Lung microvascular endothelial cell (primary cell): ENCODE measurements around the gene RBM34. TPM values are rescaled to one million over a fixed set of nuclear protein-coding genes. Genes with fewer than 3 reads are reported as not detected.
"Not testable (repeated sequence)": the region's sequence is repeated elsewhere in the genome, so short reads cannot be mapped to it uniquely, and the experiment has no call there.

Experiments
- DNase-seq, 2 donors: peaks; one replicate each; pipeline versions ENCODE4 v3.0.0 to v3.0.0-alpha.2; 2010; ENCODE audit warnings: low read depth in 2 of 2
- total RNA-seq: library from RNA; depleted of rRNA; stranded (reverse); fragments of >200 nt; gene quantifications from 2 replicates; pipeline ENCODE4 v1.2.1, GENCODE V29; 2014

RBM34 gene
- total RNA-seq, 1 donor from 2014 or later, result 45.0 TPM

DNA sequence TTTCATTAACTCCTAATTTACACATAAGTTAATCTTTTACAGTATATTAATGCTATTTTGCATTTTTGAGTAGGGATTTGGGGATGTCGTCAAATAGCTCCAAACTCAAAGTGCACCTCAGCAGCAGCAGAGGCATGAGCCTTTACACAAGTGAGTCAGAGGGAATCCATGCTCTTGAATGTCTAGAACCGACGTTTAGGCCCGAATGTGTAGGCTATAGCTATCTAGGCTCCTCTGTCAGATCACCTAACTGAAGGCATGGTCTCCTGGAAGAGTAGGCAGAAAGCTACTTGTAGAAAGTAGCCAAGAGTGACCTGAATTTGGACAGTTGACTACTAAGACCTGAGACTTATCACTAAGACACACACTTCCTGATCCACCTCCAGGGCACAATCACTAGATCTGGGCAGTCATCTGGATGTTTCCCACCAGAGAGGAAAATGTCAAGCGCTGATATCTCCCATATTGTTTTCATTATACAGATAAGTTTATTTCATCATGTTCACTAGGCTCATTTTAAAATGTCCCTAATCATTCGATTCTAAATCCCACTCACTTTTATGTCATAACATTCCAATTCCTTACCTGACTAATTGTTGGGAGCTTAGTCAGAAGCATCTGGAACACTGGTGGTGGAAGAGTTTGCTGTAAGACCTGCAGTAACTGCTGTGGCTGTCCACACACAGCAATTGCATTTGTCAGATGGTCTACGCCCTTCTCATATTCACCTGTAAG is 47.7 kb downstream of the RBM34 start:
- no peak for DNase-seq

DNA sequence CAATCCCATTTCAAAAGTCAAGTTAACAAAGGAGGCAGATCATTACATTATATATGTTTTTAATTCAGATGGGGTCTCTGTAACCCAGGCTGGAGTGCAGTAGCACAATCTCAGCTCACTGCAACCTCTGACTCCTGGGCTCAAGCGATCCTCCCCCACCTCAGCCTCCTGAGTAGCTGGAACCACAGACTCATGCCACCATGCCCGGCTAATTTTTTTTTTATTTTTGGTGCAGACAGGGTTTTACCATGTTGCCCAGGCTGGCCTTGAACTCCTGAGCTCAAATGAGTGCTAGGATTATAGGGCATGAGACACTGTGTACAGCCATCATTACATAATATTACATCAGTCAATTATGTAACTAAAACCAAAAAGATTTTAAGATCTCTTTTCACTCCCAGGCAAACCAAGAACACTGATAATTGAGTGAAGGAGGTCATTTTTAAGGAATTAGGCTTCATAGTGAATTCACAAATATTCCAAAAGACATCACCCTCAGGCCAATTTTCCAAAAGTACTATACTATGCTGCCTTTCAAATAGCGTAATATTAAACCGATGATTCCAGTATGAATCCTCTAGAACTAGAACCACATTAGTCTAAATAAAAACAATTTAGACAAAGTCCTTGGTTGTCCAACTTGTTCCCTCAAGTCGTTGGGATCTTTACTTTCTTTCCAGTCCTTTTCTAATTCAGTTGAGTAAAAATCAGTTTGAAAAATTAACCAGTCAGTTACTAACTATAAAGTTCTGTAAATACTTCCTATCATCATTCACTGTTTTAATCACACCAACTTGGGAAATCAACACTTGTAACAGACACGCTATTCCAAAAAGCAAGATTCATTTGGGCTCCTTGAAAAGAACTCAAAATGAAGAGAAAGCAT is 48.5 kb downstream of the RBM34 start:
- DNase-seq, result no peak

DNA sequence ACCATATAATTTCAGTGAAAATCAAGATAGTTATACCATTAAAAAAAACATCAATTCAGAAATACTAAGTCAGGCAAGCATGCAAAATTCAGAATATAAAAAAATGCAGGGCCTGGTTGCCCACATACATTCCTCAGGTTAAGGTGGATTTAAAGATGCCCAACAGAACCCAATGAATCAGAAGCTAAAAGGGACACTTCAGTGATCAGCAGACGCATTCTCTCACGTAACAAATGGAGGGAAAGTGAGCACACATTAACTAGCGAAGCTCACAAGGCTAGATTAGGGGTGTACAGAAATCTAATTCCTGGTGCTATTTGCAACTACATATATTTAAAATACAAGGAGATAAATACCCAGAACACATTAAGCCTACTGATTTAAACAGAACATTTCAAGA is 49.9 kb downstream of the RBM34 start:
- no peak for DNase-seq

DNA sequence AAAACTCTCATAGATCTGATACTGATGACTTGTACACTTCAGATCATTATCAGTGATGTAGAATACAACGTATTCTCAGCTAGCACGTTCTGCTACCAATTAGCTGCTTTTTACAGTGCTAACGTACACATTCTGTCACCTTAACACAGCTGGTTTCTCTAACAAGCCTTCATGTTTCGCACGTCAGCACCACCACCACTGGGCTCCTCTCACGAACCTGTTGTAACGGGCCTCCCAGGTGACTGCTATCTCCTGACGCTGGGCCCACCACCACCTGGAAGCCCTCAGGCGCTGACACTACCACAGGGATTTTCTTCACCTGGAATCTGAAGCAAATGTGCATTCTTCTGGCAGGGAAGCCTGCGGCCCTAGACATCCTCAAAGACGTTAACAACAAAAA is 52.2 kb downstream of the RBM34 start:
- no peak for DNase-seq

DNA sequence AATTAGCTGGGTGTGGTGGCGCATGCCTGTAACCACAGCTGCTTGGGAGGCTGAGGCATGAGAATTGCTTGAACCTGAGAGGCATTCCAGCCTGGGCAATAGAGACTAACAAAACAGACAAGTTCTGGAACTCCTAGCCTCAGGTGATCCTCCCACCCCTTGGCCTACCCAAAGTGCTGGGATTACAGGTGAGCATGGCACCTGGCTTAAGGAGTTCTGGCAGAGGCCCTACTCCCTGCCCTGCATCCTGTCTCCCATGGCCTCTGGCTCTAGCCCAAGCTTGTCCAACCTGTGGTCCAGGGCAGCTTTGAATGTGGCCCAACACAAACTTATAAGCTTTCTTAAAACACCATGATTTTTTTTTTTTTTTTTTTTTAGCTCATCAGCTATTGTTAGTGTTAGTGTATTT is 52.9 kb downstream of the RBM34 start:
- no peak for DNase-seq

DNA sequence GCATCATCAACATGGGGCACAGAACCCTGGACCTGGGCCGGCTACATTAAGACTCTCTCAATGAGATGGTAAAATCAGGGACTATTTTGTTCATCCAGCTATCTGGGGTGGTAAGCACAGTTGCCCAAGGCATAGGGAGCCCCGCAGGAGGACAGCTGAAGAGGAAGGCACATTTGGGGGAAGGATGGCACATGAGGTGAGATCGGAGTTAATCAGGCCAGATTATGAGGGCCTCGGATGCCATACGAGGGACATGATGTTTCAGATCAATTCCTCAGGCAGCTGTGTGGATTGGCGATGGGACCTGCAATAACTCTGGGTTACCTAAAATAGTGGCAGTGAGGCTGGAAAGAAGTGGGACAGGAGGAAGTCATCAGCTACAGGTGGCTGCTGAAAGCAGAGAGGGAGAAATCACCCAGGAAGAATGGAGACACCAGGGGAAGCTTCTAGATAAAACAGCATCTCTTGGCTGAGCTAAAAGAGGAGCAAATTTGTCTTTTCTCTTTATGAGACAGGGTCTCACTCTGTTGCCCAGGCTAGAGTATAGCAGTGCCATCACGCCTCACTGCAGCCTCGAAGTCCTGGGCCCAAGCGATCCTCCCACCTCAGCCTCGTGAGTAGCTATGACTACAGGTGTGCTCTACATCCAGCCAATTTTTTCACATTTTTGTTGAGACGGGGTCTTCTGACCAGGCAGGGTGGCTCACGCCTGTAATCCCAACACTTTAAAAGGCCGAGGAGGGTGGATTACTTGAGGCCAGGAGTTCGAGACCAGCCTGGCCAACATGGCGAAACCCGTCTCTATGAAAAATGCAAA is 53.5 kb downstream of the RBM34 start:
- no peak for DNase-seq

DNA sequence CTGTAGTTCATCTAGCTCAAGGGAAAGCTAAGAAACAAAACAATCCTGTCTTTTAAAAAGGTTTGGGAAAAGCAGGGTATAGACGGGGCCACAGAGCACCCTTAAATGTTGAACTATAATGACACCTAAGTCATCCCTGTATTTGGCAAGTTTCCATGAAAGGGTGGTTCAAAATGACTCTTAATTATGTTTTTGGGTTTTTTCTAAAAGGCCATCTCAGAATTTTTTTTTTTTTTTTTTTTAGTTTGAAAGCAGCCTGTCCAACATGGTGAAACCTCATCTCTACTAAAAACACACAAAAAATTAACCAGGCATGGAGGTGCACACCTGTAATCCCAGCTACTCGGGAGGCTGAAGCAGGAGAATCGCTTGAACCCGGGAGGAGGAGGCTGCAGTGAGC is 54.6 kb downstream of the RBM34 start:
- DNase-seq, result no peak

DNA sequence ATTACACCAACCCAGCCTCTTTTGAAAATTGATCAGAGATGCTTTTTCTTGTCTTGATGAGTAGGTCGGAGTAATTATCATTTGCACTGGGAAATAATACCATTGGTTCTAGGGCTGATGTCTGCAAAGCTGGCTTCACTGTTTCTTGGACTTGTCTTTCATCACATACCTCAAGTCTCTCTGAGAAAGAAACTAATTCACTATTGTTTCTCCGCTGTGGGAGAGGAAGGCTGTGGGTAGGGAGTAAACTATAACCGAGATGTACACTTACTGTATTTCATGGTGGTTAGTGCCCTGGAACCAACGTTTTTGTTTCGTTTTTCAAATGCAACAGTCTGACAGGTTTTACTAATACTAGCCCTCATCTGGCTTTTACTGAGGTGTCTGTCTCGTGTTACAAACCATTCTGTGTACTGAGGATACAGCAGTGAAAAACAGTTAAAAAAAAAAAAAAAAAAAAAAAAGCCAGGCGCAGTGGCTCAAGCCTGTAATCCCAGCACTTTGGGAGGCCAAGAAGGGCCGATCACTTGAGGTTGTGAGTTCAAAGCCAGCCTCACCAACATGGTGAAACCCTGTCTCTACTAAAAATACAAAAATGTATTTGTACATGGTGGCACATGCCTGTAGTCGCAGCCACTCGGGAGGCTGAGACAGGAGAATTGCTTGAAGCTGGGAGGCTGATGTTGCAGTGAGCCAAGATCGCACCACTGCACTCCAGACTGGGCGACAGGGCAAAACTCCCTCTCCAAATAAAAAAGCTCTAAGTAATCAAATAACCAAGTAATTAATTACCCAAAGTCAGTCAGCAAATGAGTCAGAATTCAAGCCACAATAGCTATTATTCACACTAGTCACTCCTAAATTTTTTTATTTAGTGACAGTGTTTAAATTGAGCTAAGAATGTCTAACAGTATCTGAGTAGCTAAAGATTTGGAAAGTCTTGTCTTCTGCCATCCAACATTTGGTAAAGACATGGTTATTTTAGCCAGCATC is 55.7 kb downstream of the RBM34 start:
- no peak for DNase-seq

DNA sequence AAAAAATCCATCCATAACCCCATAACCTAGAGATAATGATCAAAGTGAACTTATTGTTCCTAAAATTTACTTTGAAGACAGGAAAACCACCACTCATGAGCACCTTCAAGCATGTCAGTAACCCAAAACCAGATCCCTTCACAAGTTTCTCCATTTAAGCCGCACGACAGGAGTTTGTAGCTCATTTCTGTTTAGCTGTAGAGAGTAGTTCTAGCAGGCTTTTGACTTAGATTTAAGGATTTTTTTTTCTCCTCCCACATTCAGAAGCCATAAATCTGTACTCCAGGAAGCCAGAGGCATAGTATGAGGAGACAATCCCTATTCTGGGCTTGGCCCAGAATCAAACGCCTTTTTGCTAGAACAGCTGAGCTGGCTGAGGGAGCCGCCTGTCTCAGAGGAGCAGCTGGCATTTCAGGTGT is 58.0 kb downstream of the RBM34 start:
- no peak for DNase-seq

DNA sequence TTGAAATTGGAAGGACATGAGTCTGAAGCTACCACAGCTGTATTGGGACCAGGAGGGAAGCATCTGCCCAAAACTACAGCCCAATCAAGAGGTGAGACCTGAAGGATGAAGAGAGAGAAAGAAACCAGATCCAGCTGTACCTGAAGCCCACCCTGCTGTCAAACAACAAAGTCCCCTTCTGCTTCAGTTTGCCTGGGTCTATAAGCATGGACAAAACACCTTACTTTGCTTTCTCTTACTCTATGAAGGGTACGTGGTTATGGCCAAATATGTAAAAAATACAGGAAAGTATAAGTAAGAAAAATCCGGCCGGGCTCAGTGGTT is 58.8 kb downstream of the RBM34 start:
- no peak for DNase-seq

DNA sequence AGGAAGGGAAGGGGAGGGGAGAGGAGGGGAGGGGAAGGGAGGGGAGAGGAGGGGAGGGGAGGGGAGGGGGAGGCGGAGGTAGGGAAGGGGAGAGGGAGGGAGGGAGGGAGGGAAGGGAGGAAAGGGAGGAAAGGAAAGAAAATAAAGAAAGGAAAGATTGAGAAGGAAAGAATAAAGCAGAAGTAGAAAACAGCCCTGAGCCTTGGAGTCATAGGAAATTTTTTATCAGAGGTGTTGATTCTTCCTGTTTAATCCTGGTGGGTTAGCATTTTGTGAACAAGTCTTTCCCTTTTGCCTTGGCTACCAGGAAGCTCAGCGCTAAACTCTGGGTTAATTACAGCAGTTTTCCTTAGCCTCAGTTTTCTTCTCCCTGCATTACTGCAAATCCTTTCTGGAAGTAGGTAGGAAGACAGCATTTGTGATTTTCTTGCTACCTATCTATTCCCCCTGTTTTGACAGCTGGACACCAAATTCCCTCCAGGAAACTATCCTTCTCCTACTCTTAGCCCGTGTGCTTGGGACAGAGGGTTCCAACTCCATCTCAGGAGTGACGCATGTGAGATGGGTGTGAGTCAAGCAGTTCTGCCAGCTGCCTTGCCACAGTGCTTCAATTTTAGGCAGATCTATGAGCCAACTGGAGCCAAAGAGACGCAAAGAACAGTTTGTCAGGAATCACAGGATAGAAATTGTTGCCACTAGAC is 59.3 kb downstream of the RBM34 start:
- DNase-seq, result no peak

DNA sequence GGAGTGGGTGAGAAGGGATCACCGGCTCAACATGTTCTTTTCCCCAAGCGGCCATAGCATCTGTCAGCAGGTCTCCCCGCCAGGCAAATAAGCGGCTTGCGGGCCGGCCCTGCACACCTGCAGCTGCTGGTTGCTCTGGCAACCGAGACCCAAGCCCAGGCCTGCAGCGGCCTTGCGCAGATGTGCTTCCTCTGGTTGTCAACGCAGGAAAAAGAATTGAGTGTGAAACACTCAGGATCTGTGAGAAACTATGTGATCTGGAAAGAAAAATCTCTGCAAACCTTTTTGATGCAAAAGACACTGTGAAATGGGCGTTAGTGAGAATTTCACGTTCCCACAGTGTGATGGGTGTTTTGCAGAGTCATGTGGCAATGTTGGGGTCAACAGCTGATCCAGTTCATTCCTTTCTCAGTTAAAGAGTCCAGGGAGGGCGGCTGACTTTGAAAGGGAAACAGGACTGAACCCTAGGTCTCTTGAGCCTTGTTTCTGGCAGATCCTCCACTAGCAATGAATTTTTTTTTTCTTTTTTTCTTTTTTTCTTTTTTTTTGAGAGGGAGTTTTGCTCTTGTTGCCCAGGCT is 60.8 kb downstream of the RBM34 start:
- DNase-seq, result no peak

DNA sequence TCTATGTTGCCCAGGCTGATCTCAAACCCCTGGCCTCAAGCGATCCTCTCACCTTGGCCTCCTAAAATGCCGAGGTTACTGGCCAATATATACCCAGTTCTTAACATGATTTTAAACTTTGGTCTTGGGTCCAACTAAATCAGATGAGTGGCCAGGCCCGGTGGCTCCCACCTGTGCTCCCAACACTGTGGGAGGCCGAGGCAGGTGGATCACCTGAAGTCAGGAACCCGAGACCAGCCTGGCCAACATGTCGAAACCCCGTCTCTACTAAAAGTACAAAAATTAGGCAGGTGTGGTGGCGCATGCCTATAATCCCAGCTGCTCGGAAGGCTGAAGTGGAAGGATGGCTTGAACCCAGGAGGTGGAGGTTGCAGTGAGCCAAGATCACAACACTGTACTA is 62.1 kb downstream of the RBM34 start:
- DNase-seq, result no peak

DNA sequence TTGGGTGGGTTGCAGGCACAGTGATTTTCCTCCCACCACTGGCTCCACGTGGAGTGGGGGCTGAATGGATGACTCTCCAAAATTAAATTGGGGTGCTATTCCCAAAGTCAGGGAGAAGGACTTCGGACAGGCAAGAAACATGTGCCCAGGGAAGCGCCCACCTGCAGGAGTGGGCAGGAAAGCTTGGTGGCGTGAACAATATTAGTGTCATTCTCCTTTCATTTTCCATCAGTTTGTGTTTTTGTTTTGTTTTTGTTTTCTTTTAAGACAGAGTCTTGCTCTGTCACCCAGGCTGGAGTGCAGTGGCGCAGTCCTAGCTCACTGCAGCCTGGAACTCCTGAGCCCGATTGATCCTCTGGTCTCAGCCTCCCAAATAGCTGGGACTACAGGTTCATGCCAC is 62.5 kb downstream of the RBM34 start:
- DNase-seq, result no peak

DNA sequence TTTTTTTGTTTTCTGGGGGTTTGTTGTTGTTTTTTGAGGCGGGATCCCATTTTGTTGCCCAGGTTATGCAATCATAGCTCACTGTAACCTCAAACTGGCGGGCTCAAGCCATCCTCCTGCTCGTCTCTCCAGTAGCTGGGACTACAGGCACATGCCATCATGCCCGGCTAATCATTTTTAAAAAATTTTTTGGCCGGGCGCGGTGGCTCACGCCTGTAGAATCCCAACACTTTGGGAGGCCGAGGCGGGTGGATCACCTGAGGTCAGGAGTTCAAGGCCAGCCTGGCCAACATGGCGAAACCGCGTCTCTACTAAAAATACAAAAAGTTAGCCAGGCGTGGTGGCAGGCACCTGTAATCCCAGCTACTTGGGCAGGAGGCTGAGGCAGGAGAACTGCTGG is 63.5 kb downstream of the RBM34 start:
- not testable (repeated sequence) for DNase-seq

DNA sequence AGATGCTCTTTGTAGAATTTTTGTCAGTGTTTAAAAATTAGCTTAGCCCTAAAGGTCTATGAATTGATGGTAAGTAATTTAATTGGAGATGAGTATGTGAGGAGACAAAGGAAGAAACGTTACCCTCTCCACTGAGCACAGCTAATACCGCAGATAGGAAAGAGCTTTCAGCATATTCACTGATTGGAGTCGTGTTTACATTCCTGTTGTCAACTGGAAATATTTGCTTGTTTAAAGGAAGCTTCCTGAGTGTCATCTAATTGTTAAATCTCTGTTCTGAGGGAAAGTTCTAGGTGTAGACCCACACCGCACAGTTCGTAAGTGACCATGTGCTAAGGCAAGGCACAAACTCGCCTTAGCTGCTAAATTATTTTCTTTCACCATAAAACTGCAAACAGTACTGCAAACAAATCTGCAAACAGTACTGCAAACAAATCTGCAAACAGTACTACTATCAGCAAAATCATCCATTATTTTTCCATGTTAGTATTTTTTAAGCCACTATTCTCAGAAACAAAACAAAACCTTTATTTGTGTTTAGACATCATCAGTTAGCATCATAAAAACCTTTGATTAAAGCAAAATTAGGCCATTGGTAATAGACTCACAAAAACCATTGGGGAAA is 65.0 kb downstream of the RBM34 start:
- DNase-seq, result no peak

DNA sequence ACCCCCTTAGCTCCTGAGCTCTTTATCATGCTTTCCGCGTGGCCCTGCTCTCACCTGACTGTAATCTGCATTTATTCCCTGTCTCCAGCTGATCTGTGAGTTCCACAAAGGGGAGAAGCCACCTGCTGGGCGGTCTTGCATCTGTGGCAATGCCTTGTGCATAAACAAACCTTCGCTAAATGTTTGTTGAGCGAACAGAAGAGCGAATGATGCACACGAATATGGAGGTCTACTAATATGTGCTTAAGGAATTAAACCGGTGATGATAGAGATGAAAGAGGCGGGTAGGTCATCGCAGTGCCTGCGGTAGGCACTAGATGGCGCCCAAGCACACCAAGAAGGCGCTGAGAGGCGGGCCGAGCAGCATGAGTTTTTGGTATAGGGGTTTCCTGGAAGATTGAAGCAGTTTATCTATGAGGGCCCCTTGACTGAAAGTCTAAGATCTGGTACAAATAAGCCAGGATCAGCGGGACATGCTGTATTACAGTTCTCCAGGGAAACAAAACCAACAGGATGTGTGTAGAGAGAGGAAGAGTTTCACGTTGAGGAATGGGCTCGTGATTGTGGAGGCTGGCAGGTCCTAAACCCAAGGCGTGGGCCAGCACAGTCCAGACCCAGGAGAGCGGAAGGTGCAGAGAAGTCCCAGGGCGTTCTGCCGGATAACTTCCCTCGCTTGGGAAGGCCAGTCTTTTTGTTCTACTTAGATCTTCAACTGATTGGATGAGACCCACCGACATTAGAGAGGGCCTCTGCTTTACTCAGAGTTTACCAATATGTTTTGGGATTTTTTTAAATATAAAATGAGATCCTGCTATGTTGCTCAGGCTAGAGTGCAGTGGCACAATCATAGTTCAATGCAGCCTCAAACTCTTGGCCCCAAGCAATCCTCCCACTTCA is 67.1 kb downstream of the RBM34 start:
- DNase-seq, result peak; percentile 66 to 69

DNA sequence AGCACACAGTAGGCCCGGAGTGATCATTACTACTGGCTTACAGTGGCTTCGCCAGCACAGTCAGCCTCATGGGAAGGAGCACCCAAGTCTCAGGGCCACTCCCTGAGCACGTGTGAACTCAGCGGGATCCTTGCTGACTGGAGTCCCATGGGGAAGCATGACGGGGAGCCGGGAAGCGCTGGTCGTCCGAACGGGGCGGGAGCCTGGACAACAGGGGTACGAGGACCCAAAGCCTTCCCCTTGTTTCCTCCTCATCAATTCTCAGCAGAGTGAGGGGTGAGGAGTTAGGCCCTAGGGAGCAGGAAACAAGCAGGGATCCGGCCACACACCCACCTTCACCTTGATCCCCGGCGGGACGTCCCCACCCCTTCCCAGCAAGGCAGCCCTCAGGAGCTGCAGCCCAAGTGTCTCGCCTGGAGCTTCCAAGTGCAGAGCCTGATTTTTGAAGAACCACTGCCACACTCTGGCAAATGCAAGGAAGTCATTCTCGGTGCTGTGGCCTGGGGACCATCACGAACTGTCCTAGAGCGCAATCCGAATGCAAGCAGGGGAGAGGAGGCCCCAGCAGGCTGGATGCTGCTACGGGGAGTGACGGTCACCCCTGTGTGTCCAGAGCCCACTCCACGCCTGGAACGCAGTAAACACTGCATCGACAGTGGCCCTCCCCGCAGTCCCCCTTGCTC is 67.9 kb downstream of the RBM34 start:
- DNase-seq, result peak; percentile 59 to 67
